ENCODE results near the gene CPNE2.
A peak's percentile ranks its signal among the peaks of the same experiment; 100 is the strongest.
"Not testable (repeated sequence)": the region's sequence is repeated elsewhere in the genome, so short reads cannot be mapped to it uniquely, and the experiment has no call there.

CPNE2 gene

GRCh38 chr16:57091975-57092785 lies at the start of gene CPNE2:
Gene CPNE2, plus strand, starts transcription at chr16:57092583. Its CDS starts 18,160 bp downstream, at chr16:57110743.
- DNase-seq, result peak; percentile 6

- no peak for DNase-seq
Observed at GRCh38 chr16:57043248-57043647, 49.1 kb upstream of the CPNE2 start.

GRCh38 chr16:57044931-57045693 lies 47.3 kb upstream of the CPNE2 start:
- DNase-seq, result no peak

GRCh38 chr16:57045694-57046381 lies 46.5 kb upstream of the CPNE2 start:
- DNase-seq, result no peak

GRCh38 chr16:57048095-57048494 lies 44.3 kb upstream of the CPNE2 start:
- DNase-seq, result no peak

- DNase-seq, result no peak
Observed at GRCh38 chr16:57049678-57050077, 42.7 kb upstream of the CPNE2 start.

- no peak for DNase-seq
Observed at GRCh38 chr16:57051696-57052228, 40.6 kb upstream of the CPNE2 start.

- no peak for DNase-seq
Observed at GRCh38 chr16:57053206-57053605, 39.2 kb upstream of the CPNE2 start.

GRCh38 chr16:57054338-57054737 lies 38.0 kb upstream of the CPNE2 start:
- no peak for DNase-seq

- no peak for DNase-seq
Observed at GRCh38 chr16:57054771-57055170, 37.6 kb upstream of the CPNE2 start.

- no peak for DNase-seq
Observed at GRCh38 chr16:57055671-57056070, 36.7 kb upstream of the CPNE2 start.

- DNase-seq, result no peak
Observed at GRCh38 chr16:57058291-57058861, 34.0 kb upstream of the CPNE2 start.

- no peak for DNase-seq
Observed at GRCh38 chr16:57060323-57061083, 31.9 kb upstream of the CPNE2 start.

GRCh38 chr16:57061084-57061905 lies 31.1 kb upstream of the CPNE2 start:
- DNase-seq, result no peak

- no peak for DNase-seq
Observed at GRCh38 chr16:57062329-57062728, 30.1 kb upstream of the CPNE2 start.

- DNase-seq, result not testable (repeated sequence)
Observed at GRCh38 chr16:57063189-57063588, 29.2 kb upstream of the CPNE2 start.

- no peak for DNase-seq
Observed at GRCh38 chr16:57064995-57065394, 27.4 kb upstream of the CPNE2 start.

- no peak for DNase-seq
Observed at GRCh38 chr16:57066625-57067024, 25.8 kb upstream of the CPNE2 start.

GRCh38 chr16:57067347-57067746 lies 25.0 kb upstream of the CPNE2 start:
- DNase-seq, result no peak

GRCh38 chr16:57069053-57069452 lies 23.3 kb upstream of the CPNE2 start:
- no peak for DNase-seq
